Right kidney (tissue), 1 donor: ENCODE results near the gene CYP27A1.
A peak's percentile ranks its signal among the peaks of the same experiment; 100 is the strongest.

Source experiments
- DNase-seq: peaks from one replicate; pipeline ENCODE4 v3.0.0-alpha.2; 2016

The CYP27A1 gene

DNA sequence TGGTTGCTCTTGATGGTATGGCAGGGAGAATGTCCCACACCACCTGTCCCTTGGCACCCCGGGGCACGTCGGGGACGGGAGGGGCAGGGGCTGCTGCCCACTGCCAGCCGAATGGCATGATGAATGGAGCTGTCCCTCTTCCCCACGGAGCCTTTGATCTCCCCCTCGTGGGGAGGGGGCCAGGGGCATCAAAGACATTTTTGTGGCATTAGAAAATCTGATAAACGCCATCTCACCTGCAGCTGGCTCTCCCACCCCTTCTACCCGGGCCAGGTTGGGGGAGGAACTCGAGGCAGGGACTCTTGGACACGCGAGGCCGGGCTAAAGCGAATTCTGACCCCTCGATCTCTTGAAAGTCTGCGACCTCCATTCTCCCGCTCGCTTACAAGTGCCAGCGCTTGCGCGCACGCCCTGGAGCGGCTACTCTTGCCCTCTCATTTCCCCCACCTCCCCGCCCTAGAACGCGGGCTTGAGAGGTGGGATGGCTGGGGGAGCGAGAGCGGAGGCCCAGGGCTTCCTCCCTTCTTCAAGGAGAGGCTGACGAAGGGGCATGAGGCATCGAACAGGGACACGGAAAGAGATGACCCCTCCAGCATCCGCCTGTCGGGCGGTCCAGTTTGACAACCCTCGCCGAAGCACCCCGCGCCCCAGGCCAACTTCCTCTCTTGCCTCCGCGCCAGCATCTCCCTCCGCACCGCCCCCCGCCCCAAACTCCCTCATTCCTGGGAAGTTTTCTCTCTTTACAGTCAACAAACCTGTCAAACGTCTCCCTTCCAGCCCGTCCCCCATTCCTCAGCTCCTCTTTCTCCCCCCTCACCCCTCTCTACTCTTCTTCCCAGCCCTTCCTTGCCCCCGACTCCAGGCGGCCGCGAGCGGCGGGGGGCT lies 77.0 kb downstream of the CYP27A1 start:
- no peak for DNase-seq

DNA sequence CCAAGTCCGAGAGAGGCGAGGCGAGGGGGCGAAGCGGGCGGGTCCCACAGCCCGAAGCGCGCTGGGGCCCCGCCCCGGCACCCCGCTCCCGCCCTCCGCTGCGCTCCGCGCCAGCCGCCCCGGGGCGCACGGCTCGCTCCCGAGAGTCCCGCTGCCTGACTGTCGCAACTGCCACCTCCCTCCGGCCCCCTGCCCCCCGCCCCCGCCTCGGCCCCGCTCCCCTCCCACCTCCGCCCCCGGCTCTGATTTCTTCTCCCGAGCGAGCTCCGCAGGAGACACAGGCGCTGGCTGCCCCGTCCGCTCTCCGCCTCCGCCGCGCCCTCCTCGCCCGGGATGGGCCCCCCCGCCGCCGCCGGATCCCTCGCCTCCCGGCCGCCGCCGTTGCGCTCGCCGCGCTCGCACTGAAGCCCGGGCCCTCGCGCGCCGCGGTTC lies 77.6 kb downstream of the CYP27A1 start, which contains the start of gene WNT6:
Gene WNT6, plus strand, starts transcription at position 250 of the 432 bp plus-strand sequence. CDS start 233 bp downstream, outside the sequence.
- no peak for DNase-seq

DNA sequence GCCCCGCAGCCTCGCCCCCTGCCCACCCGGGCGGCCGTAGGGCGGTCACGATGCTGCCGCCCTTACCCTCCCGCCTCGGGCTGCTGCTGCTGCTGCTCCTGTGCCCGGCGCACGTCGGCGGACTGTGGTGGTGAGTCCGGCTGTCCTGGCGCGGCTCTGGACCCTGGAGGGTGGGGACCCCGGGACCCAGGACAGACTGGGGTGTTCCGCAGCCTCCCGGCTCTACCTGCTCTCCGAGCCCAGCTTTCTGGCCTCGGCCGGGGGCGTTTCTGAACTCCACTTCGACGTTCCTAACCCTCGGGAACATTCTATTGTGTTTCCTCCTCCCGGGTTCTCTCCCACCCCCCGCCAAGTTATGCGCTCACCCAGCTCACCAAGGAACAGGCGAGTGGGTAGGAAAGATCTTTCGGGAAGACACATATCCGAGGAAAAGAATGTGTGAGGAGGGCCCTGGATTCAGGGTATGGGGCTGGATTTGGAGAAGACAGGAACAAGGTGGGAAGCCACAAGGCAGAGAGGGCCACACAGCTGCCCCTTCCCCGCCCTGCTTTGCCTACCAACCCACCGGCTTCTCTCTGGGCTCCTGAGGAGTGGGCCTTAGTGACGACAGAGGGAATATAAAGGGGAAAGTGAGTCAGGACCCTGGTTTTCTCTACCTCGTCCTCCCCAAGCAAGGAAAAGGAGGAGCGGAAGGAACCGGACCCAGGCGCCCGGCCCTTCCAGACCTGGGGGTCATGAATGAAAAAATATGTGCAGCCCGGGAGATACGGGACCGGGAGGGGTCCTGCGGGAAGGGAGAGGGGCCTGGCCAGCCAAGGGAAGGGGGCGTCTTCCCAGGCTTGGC lies 78.3 kb downstream of the CYP27A1 start:
- DNase-seq = peak; percentile 56

DNA sequence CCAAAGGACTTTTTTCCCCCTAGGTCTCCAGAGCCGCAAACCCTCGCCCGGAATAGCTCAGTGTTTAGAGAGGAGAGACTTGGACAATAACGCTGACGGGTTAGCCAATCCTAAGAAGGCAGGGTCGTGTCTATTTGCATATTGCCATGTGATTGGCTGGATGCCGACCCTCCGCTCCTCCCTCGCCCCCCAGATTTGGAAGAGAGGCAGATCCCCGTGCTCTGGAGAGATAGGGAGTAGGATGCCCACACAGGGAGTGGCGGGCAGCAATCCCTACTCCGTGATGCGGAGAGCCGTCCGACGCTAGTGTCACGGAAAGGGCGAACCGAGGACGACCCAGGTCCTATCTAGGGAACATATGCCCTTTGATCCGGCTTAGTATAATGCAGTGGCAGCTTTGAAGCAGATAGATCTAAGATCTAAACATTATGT lies 79.0 kb downstream of the CYP27A1 start:
- DNase-seq = peak; percentile 60

DNA sequence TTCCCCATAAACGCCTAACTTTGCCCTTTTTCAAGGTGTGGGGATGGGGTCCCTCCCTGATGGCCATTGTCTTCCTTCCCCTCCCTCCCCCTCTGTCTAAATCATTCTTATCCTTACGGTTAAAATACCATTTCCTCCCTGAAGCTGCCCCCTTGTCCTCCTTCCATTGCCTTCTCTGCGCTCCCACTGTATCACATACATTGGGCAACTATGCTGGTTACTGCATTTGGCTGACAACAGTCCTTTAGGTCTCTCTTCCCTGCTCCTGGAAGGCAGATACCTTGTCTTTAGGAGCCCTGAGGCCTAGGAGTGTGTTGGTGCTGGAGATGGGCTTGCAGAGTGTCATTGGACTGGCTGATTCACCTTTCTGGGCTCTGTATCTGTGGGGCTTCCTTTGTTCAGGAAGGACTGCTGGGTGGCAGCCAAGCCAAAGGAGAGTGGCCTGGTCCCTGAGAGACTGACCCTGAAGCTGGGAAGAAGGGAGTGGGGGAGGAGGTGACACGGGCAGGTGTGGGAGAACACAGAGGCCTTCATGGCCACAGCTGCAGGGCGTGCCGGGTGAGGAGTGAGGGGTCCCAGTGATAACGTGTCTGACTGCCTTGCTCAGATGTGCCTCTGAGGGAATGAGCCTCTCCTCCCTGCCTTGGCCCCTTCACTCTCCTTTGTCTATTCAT lies 79.8 kb downstream of the CYP27A1 start:
- no peak for DNase-seq

DNA sequence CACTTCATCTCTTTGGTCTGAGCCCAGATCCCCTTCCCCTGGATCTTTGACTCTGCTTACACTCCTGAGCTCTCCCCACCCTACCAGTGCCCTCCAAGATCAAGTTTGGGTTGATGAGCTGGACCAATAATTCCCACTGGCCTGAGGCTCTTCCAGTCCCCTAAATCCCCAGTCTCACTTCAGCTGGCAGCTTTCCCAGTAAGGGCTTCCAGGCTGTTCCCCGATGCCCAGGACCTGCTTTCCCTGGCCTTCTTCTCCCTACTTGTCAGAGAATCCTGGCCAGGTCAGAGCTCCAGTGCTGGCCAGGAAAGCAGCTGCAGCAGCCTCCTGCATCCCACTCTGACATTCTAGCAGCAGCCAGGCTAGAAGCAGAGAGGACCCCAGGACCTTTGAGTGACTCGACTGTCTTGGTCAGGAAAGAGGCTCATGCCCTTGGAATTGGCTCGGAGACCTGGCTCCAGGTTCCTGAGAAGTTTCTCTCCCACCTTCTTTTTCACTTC lies 81.1 kb downstream of the CYP27A1 start:
- DNase-seq = no peak
